Measurements from ENCODE around the gene SULF2.

SULF2 gene

GRCh38 chr20:47611785-47612184, 173.5 kb downstream of the SULF2 start:
- H3K36me3 ChIP-seq (ENCODE audit: control insufficient read depth, insufficient read depth, low read length), result no peaks in the 10 kb centered on the region
- H3K9me3 ChIP-seq (ENCODE audit: control insufficient read depth, low read length), result no peaks in the 10 kb centered on the region
- H3K27me3 ChIP-seq (ENCODE audit: control insufficient read depth, insufficient read depth, low read length), result no peaks in the 10 kb centered on the region
- H3K9ac ChIP-seq (ENCODE audit: low read length), result no peak overlapping the region
- H3K4me1 ChIP-seq (ENCODE audit: control insufficient read depth, insufficient read depth, low read length), result peaks cover 11% of the 10 kb centered on the region
- H3K4me3 ChIP-seq (ENCODE audit: low read length), result no peak overlapping the region

- Histone ChIP-seq H3K9ac (ENCODE audit: low read length) (no peak overlapping the region), H3K4me1 (ENCODE audit: control insufficient read depth, insufficient read depth, low read length) (peaks cover 11% of the 10 kb centered on the region), H3K27me3 (ENCODE audit: control insufficient read depth, insufficient read depth, low read length) (no peaks in the 10 kb centered on the region), H3K9me3 (ENCODE audit: control insufficient read depth, low read length) (no peaks in the 10 kb centered on the region), H3K36me3 (ENCODE audit: control insufficient read depth, insufficient read depth, low read length) (no peaks in the 10 kb centered on the region), H3K4me3 (ENCODE audit: low read length) (no peak overlapping the region)
These were observed 174.4 kb downstream of the SULF2 start for GRCh38 chr20:47610945-47611250.

GRCh38 chr20:47610247-47610944, 174.9 kb downstream of the SULF2 start:
- Histone ChIP-seq H3K9ac (ENCODE audit: low read length) (no peak overlapping the region), H3K9me3 (ENCODE audit: control insufficient read depth, low read length) (no peaks in the 10 kb centered on the region), H3K4me1 (ENCODE audit: control insufficient read depth, insufficient read depth, low read length) (peaks cover 11% of the 10 kb centered on the region), H3K36me3 (ENCODE audit: control insufficient read depth, insufficient read depth, low read length) (no peaks in the 10 kb centered on the region), H3K4me3 (ENCODE audit: low read length) (no peak overlapping the region), H3K27me3 (ENCODE audit: control insufficient read depth, insufficient read depth, low read length) (no peaks in the 10 kb centered on the region)

DNA sequence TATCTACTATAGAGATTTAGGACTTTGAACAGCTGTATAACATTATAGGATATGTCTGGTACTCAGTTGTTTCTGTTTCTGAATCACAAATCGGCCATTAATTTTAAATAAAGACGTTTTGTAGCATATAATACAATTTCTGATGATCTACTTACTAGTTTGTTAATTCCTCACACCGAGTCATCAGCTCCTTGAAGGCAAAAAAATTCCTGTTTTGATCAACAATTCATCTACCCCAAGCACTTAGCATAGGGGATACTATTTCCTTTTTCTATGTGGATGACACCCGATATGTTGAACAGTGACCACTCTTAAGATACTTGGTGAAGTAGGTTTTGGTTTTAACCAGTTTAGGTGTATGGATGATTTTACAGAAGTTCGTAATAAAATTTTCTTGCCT, 176.3 kb downstream of the SULF2 start:
- Histone ChIP-seq H3K9ac (ENCODE audit: low read length) (no peak overlapping the region), H3K36me3 (ENCODE audit: control insufficient read depth, insufficient read depth, low read length) (no peaks in the 10 kb centered on the region), H3K9me3 (ENCODE audit: control insufficient read depth, low read length) (no peaks in the 10 kb centered on the region), H3K4me3 (ENCODE audit: low read length) (no peak overlapping the region), H3K4me1 (ENCODE audit: control insufficient read depth, insufficient read depth, low read length) (peaks cover 11% of the 10 kb centered on the region), H3K27me3 (ENCODE audit: control insufficient read depth, insufficient read depth, low read length) (no peaks in the 10 kb centered on the region)
